HG03196 (cell line): ENCODE measurements around the gene HS3ST3A1.

ENCODE experiments used
- ATAC-seq: cut with Tn5 transposase; IDR thresholded peaks from one replicate; pipeline ENCODE4 v1.9.1; 2021; ENCODE audit not compliant: unreplicated experiment

Gene HS3ST3A1

DNA sequence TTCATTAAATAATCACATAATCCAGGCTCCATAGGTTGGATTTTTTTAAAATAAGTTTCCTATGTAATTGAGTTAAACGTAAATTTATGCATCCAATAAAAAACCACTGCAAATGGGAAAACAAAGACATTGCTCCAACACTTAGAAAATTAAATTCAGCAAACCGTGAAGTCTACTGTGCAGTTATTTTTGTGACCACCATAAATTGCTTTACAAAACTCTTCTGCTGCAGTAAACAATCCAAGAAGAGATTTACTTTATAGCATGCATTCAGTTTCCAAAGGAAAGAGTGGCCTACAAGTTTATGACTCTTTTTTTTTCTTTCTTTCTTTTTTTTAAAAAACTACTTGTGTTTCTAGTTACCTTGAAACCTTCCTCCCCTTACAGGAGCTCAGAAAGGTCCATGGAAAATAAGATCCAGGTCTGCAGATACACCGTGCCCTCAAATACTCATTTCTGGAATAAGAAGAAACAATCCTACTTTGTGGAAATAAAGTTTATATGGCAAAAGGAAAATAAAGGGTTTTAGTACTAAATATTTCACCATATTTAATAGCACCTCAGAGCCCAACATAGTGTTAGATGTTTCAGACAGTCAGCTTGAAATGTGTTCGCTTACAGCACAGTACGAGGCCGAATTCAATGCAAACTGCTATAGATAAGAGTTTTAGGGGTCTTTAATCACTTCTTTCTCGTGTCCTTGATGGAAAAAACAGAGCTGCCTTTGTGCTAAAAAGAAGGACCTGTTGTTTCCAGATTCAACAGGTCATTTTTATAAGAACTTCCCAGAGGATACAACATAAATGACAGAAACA is 3.2 kb downstream of the HS3ST3A1 start:
- no peak for ATAC-seq

DNA sequence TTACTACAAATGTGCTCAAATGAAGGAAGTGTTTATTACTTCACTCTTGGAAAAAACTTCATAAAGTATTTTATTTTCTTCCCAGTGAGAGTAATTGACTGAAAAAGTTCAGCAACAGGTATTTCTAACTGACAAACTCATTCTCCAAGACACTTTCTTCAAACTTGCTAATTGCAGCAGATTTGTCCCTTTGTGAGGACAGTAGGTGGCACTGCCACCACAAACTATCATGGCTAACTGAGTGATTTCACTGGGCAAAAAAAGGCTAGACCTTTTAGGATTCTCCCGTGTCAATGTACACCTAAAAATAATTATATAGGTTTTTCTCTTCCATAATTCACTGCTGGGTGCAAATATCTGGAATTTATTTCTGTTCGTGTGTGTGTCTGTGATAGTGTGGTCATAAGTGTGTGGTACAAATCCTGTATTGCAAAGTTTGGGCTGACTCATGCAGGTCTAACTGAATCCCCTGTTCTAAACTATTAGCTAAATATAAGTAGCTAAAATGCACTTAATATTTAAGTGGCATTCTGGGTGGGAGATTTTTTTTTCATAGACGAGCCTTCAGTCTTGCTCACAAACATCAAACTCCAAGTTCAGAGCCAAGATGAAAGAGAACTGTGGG is 3.9 kb downstream of the HS3ST3A1 start:
- ATAC-seq: no peak

DNA sequence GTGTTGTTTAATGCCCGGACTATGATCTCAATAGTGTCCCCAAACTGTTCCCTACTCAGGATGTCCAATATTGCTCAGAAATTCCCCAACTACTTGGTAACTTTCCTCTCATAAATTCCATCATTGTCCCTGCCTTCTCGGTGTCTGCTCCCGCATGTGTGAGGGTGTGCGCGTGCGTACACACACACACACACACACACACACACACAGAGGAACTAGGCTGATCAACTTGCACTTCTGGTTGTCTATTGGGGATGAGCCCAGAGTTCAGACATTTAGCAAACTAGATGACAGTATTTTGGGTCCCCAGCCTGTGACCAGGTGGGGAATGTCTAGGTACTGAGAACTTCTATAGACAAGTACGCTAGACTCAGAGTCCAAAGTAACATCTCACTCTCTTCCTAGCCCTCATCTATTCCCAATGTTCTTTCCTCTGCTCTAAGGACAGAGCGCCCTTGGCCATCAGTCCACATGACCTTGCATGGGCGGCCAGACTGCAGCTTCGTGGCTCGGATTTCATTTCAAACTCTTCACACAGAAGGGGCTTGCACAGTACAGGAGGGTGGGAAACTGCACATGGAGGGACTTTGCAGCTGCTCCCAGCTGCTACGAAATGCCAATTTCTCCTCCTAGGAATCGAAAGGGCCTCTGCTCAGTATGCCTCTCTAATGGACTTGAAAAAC is 5.3 kb downstream of the HS3ST3A1 start:
- no peak for ATAC-seq

DNA sequence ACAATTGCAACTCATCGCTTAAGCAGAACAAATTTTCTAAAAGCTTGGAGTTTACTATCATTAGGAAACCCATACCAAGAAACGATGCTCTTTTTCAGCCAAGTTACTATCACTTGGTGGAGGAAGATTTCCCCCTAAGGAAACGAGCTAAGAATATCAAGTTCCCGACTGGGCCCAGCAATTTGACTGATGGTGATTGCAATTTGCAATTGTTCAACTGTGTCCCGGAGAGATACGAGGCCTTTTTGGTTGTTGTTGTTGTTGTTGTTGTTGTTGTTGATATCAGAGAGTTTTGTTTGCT is 6.2 kb downstream of the HS3ST3A1 start:
- no peak for ATAC-seq

DNA sequence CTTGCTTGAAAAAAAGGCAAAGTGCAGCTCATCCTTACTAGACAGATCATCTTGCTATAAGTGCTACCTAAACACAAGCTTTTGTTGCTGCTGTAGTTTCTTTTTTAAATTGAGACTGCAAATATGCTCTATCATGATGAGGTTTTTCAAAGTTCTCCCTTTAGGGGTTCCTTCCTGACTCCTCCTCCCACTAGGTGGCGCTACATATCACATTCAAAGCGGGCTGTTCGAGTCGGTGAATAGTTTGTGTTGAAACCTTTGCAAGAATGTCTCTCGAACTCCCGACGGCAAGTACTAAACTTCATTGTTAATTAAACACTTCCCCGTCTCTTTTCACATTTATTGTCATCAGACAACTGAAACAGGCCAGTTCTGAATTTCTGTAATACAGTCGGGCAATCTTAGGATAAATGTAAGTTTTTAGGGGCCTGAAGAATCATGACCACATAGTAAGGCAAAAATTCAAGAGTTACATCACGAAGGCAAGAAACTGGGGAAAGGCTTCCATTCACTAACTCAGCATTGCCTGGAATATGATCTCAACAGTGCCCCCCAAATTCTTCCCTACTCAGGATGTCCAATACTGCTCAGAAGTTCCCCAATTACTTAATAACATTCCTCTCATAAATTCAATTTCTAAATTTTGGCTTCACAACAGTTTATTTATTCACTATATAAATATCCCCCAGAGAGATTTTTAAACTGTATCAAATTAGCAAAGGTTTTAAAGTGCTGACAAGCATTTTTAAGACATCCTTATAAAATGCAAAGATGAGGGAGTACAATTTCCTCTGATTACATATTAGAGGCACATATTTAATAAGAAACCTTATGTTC is 6.7 kb downstream of the HS3ST3A1 start:
- no peak for ATAC-seq

- ATAC-seq: no peak
These were observed 7.4 kb downstream of the HS3ST3A1 start for GRCh38 chr17:13594310-13594709.

- no peak for ATAC-seq
These were observed 8.0 kb downstream of the HS3ST3A1 start for GRCh38 chr17:13593757-13594156.

GRCh38 chr17:13593021-13593751 is 8.5 kb downstream of the HS3ST3A1 start:
- ATAC-seq: no peak

- no peak for ATAC-seq
These were observed 9.3 kb downstream of the HS3ST3A1 start for GRCh38 chr17:13592427-13592826.

- ATAC-seq: no peak
These were observed 11.3 kb downstream of the HS3ST3A1 start for GRCh38 chr17:13590441-13590840.

DNA sequence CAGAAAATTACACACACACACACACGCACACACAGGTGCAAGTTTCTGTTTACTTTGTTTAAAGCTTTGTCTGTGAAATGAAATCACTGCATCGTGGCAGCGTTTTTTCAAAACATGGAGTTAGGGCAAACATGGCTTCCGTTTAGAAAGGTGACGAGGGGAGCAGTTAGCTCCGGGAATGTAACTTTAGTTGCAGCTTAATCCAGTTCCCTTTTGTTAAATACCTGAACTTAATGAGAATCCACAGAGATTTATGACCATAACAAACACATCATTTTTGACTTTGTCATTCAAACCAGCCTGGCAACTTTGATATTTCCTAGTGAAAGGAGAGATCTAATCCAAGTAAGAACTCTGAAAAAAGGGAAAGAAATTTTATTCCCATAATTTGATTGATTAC is 12.1 kb downstream of the HS3ST3A1 start:
- ATAC-seq: no peak

GRCh38 chr17:13587487-13588338 is 14.0 kb downstream of the HS3ST3A1 start:
- no peak for ATAC-seq

DNA sequence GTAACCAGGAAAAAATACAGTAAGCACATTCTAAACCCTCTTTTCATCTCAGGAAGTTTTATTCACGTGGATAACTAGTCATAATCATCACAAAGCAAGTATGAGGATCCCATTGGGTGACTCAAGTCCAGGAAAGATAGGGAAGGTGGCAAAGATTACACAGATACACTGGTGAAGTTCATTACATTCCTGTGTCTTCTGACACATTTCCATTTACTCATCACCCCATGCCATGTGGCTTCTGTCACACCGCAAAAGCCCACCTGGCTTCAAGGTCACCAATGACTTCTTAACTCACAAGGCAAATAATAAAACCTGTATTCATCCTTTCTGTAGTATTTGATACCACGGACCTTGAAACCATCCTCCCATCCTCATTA is 17.0 kb downstream of the HS3ST3A1 start:
- no peak for ATAC-seq

DNA sequence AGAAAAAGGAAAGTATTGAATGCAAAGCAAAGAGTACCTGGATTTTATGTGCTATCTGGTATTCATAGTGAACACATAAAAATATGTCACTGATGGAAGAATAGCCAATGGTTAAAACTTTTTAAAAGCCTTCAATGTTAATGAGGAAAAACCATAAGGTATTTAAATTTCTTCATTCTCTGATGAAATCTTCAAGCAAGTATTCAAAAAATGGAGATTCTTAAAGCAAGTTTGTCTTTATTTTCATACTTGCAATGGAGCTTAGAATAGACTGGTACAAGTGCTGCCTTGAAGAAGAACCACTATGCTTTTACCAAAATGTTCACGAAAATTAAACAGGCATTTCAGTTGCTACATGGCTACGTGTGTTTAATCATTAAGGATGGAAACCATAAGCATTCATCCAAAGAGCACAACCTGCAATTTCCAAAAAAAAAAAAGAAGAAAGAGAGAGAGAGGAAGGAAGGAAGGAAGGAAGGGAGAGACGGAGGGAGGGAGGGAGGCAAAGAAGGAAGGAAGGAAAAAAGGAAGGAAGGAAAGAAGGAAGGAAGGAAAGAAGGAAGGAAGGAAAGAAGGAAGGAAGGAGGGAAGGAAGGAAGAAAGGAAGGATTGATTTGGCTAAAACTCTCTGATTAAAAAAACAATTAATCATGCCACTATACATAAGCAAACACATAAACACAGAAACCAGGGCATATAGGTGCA is 17.6 kb downstream of the HS3ST3A1 start:
- no peak for ATAC-seq

GRCh38 chr17:13582776-13583547 is 18.8 kb downstream of the HS3ST3A1 start:
- ATAC-seq: no peak

GRCh38 chr17:13581925-13582324 is 19.8 kb downstream of the HS3ST3A1 start:
- ATAC-seq: no peak

- no peak for ATAC-seq
These were observed 20.9 kb downstream of the HS3ST3A1 start for GRCh38 chr17:13580790-13581189.
